WERI-Rb-1 (cell line): Measurements from ENCODE around the gene GADD45B.
"Not testable (repeated sequence)": the region's sequence is repeated elsewhere in the genome, so short reads cannot be mapped to it uniquely, and the experiment has no call there.

Experiments used
- DNase-seq: peaks from one replicate; pipeline ENCODE4 v3.0.0-alpha.2; 2020
- H3K27ac ChIP-seq: fragments of 250-450 bp; sonication (Bioruptor Pico); 2 replicates; pipeline ENCODE4 v1.5.1; 2020; ENCODE audit warnings: mild to moderate bottlenecking, moderate library complexity
- H3K27me3 ChIP-seq: fragments of 250-450 bp; sonication (Bioruptor Pico); 2 replicates; pipeline ENCODE4 v1.5.1; 2021; ENCODE audit warnings: mild to moderate bottlenecking, low read depth, moderate library complexity; ENCODE audit not compliant: insufficient read depth, severe bottlenecking
- H3K36me3 ChIP-seq: fragments of 250-450 bp; sonication (Bioruptor Pico); 2 replicates; pipeline ENCODE4 v1.5.1; 2020; ENCODE audit warnings: mild to moderate bottlenecking, moderate library complexity
- H3K4me3 ChIP-seq: 2 replicates; pipeline ENCODE4 v1.5.1; 2011; ENCODE audit warnings: low read depth, mild to moderate bottlenecking, control low read depth, low read length
- H3K9me3 ChIP-seq: fragments of 250-450 bp; sonication (Bioruptor Pico); 2 replicates; pipeline ENCODE4 v1.5.1; 2021; ENCODE audit warnings: mild to moderate bottlenecking, moderate library complexity; ENCODE audit not compliant: severe bottlenecking
- TF ChIP-seq, protein P1 (sequence below): IDR thresholded peaks from 2 replicates; pipeline ENCODE4 v1.5.1; 2011; ENCODE audit warnings: low read depth, mild to moderate bottlenecking, control low read depth, inconsistent platforms, low read length

The GADD45B gene

DNA sequence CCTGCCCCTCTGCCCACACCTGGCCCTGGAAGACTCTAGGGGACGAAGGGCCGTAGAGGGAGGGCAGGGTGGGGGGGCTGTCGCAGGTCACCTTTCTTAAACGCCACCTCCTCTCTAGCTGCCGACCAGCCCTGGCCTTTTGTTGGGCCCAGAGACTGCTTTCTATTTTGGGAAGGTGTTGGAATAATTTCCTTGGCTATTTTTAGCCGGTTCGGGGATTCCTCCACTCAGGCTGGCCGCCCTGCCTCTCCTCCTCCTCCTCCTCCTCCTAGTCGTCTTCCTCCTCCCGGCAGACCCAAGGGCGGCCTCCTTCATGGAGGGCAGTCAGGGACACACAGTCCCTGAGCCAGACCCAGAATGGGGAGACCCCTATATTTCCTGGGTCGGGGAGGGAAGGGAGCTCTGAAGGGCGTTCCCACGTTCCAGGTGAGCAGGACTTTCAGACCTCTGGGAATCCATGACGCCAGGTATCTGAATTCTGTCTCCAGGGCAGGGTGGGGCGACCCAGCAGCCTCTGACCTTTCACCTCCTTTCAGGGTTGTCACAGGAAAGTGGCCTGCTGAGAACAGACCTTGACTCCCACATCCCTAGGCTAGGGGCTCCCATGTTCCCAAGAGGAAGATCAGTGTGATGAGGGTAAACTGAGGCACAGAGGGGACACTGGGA is 19.9 kb downstream of the GADD45B start:
- TF ChIP-seq, protein P1, sequence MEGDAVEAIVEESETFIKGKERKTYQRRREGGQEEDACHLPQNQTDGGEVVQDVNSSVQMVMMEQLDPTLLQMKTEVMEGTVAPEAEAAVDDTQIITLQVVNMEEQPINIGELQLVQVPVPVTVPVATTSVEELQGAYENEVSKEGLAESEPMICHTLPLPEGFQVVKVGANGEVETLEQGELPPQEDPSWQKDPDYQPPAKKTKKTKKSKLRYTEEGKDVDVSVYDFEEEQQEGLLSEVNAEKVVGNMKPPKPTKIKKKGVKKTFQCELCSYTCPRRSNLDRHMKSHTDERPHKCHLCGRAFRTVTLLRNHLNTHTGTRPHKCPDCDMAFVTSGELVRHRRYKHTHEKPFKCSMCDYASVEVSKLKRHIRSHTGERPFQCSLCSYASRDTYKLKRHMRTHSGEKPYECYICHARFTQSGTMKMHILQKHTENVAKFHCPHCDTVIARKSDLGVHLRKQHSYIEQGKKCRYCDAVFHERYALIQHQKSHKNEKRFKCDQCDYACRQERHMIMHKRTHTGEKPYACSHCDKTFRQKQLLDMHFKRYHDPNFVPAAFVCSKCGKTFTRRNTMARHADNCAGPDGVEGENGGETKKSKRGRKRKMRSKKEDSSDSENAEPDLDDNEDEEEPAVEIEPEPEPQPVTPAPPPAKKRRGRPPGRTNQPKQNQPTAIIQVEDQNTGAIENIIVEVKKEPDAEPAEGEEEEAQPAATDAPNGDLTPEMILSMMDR: no peak
- Histone ChIP-seq H3K27ac (no peak overlapping the region), H3K4me3 (no peak overlapping the region), H3K27me3 (peaks cover 3% of the 10 kb centered on the region), H3K36me3 (no peaks in the 10 kb centered on the region), H3K9me3 (no peaks in the 10 kb centered on the region)
- DNase-seq: no peak

GRCh38 chr19:2497186-2497585 is 21.3 kb downstream of the GADD45B start:
- Histone ChIP-seq H3K9me3 (no peaks in the 10 kb centered on the region), H3K36me3 (no peaks in the 10 kb centered on the region), H3K27me3 (peaks cover 3% of the 10 kb centered on the region), H3K4me3 (no peak overlapping the region), H3K27ac (no peak overlapping the region)
- TF ChIP-seq, protein P1: no peak
- DNase-seq: no peak

- Histone ChIP-seq H3K27me3 (no peaks in the 10 kb centered on the region), H3K9me3 (no peaks in the 10 kb centered on the region), H3K4me3 (no peak overlapping the region), H3K36me3 (no peaks in the 10 kb centered on the region), H3K27ac (peak overlapping the region; percentile 72; the same call in 1 of the 2 replicates)
- DNase-seq: no peak
- TF ChIP-seq, protein P1: no peak
Measured at GRCh38 chr19:2500156-2500555, 24.2 kb downstream of the GADD45B start.

DNA sequence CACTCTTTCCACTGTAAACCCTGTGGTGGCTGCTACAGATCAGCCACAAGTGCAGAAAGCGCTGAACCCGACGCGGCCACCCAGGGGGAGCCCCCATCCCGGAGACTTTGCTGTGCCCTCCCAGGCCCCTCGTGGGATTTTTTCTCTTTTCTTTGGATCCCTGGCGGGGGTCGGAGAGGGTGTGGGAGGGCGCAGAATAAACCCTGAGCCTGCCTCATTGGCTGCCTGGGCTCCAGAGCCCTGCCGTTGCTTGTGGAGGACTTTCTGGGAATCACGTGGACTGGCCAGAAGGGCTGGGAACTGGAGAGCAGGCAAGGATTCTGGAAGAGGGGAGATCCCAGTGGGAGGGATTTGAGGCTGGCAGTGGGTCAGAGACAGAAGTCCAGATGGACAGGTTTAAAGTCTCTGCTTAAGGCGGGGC is 24.9 kb downstream of the GADD45B start:
- DNase-seq: peak; percentile 94
- Histone ChIP-seq H3K4me3 (peak overlapping the region; percentile 34), H3K27me3 (no peaks in the 10 kb centered on the region), H3K9me3 (no peaks in the 10 kb centered on the region), H3K27ac (peak overlapping the region; percentile 72), H3K36me3 (no peaks in the 10 kb centered on the region)
- TF ChIP-seq, protein P1: no peak

DNA sequence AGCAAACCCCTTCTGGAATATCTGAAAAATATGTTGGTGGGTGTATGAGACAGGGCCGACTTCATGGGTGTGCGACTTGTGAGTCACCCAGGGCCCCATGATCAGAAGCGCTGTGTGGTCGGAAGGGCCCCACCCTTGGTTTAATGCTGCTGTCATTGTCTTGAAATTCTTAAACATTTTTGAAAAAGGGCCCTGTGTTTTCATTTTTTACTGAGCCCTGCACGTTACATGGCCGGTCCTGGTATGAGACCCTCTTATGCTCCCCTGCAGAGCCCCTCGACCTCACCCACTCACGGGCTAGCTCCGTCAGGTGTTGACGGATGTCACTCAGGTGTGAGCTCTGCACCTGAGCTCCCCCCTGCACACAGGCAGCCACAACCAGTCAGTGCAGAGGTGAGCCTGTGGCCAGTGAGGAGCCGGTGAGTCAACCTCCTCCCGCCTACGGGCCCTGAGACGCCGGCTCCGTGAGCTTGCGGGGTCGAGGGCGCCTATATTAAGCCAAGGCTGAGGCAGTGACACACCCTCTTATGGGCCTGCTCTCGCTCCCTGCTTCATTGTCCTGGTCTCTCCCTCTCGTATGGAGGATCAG is 27.7 kb downstream of the GADD45B start:
- no peak overlapping the region for H3K27ac ChIP-seq
- DNase-seq: no peak
- no peaks in the 10 kb centered on the region for H3K27me3 ChIP-seq

GRCh38 chr19:2506656-2507055 is 30.7 kb downstream of the GADD45B start:
- not testable (repeated sequence) for H3K27me3 ChIP-seq, H3K27ac ChIP-seq, H3K4me3 ChIP-seq, DNase-seq, H3K36me3 ChIP-seq, H3K9me3 ChIP-seq

More for the DNA sequence above, 27.7 kb downstream of the GADD45B start:
- Histone ChIP-seq H3K9me3 (no peaks in the 10 kb centered on the region), H3K4me3 (no peak overlapping the region), H3K36me3 (no peaks in the 10 kb centered on the region)
- TF ChIP-seq, protein P1: no peak
